ENCODE results near the gene USP22.
"Not testable (repeated sequence)": the region's sequence is repeated elsewhere in the genome, so short reads cannot be mapped to it uniquely, and the experiment has no call there.

The USP22 gene

DNA sequence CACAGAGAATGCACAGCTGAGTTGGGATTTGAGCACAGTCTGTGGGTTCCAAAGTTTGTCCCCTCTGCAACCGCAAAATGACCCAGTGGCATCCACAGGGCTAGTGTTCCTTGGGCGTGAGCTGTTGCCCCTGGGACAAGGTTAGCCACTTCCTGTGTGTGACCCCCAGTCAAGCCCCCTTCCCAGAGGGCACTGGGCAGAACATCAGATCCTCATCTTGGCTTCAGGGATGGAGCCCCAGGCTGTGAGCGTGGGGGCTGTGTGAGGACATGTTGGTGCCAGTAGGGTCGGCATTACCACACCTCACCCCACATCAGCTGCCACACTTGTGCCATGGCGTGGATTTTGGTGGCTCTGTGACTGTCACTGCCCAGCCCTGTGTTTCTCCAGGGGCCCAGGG lies 55.3 kb downstream of the USP22 start:
- DNase-seq (ENCODE audit: low read depth): no peak

DNA sequence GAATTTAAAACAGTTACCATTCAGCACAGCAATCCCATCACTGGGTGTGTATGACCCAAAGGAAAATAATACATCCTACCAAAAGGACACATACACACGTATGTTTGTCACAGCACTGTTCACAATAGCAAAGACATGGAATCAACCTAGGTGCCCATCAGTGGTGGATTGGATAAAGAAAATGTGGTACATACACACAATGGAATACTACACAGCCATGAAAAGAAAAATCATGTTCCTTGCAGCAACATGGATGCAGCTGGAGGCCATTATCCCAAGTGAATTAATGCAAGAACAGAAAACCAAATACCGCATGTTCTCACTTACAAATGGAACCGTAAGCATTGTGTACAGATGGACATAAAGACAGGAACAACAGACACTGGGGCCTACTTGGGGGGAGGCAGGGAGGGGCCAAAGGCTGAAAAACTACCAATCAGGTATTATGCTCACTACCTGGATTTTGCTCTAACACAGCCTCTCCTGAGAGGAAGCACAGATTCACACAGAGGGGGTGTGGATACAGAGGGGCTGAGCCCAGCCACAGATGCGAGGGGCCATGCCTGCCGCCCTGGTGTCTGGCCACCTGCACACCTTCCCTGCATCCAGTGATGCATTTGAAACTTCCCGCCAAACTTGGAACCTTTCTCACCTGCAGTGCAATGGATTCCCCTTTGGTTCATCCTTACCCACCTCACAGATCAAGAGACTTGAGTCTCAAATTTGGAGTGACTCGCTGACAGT lies 55.9 kb downstream of the USP22 start:
- no peak for DNase-seq (ENCODE audit: low read depth)

DNA sequence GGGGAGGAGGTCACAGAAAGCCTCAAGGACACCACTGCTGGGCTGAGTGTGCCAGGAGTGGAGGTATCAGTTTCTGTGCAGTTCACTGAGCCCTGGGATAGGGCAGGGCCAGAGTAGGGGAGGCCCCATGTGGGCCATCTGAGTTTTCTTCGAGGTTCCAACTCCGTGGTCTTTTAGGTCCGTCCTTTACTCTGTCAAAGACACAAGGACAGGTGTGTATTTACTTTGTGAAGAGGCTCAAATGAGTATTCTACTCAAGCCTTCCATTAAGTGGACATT lies 59.5 kb downstream of the USP22 start:
- no peak for DNase-seq (ENCODE audit: low read depth)

DNA sequence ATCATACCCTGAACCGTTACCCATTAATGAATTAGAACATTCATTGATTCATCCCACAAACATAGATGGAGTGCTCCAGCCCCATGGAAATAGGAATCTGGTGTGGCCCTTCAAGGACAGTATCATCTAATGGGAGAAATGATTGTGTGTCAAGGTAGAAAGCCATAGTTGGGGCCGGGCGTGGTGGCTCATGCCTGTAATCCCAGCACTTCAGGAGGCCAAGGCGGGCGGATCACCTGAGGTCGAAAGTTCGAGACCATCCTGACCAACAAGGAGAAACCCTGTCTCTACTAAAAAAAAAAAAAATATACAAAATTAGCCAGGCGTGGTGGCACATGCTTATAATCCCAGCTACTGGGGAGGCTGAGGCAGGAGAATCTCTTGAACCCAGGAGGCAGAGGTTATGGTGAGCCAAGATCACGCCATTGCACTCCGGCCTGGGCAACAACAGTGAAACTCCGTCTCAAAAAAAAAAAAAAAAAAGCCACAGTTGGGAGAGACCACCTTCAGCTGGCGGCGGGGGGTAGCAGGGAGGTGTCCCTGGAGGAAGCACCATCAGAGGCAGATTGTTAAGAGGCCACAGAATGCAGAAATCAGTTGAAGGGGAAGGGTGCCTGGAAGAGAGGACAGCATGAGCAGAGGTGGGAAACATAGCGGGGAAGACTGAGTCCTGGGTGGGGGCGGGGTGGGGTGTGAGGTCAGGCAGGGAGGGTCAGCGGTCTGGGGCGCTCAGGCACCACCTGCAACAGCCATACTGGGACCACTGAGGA lies 60.0 kb downstream of the USP22 start:
- DNase-seq (ENCODE audit: low read depth): no peak

DNA sequence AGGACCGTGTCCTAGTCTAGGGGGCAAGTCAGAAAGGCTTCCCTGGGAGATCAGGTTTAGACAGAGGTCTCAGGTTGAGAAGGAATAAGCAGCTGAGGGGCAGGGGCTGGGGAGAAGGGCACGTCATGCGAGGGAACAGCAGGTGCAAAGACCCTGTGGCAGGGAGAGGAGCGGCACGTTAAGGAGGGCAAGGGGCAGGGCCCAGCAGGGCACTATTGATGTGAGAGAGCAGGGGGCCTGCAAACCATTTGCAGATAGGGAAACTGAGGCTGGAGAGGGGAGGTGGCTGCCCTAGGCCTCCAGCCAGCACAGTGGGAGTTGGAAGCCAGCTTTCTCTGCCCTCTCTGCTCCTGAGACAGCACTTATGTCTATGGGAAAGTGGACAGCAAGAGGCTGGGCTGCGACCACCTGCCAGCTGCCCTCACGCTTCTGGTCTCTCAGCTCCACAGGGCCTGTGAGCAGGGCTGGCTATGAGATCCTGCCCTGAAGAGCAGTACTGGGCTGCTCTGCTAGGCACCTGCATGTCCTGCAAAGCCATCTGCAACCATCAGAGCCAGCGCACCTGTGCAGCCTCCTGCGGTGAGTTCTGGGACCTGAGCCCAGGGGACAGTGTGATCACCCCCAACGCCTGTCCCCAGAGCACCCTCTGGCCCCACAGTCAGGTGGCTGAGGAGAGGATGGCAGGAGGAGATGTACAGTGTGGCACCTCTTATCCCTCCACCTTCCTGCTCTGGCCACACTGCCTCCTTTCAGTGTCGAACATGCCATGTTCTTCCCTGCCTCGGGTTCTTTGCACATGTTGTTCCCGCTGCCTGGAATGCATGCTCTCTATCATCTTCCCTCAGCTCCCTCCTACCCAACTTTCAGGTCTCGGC lies 61.5 kb downstream of the USP22 start:
- no peak for DNase-seq (ENCODE audit: low read depth)

DNA sequence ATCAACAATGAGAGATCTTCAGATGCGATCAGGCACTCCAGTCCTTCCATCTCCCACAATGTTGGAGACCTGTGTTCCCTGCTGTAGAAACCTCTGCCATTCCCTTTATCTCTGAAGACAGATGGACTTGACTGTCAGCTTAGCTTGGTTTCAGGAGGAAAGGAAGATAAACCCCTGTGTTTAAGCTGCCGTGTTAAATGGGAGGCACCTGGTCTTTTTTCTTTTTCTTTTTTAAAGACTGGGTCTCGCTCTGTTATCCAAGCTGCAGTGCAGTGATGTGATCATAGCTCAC lies 63.1 kb downstream of the USP22 start:
- DNase-seq (ENCODE audit: low read depth): no peak

DNA sequence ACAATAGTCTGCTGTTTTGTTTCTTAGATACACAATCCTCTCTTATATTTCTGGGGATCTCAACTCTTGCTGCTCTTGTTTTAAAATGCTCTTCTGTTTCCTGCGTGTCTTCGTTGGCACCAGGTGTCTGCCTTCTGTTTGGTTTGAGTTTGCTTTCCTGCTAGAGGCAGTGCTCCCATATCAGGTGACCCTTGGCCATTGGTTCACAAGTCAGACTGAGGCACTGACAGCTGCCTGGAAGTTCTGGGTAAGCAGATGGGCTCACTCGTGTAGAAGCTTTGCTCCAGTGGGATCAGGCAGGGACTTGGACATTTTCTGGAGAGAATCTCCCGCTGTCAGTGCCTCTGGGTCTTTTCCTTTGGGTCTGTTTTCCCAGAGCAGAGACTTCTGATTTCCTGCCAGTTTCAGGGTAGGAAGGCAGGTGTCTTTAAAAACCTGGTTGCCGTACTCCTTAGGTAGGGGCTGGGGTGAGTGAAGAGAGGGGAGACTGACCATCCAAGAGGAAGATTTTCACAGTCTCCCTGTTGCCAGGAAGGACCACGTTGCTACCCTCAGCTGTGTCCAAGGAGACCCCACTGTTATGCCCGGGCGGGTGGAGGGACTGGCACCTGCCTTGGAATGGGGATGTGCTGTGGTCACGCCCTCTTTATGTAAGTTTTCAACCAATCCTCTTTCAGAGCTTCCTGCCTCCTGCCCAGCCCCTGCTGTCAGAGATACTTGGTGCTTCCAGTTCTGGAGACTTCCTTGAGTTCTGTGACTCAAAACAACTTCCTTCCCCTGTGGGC lies 63.6 kb downstream of the USP22 start:
- not testable (repeated sequence) for DNase-seq (ENCODE audit: low read depth)

DNA sequence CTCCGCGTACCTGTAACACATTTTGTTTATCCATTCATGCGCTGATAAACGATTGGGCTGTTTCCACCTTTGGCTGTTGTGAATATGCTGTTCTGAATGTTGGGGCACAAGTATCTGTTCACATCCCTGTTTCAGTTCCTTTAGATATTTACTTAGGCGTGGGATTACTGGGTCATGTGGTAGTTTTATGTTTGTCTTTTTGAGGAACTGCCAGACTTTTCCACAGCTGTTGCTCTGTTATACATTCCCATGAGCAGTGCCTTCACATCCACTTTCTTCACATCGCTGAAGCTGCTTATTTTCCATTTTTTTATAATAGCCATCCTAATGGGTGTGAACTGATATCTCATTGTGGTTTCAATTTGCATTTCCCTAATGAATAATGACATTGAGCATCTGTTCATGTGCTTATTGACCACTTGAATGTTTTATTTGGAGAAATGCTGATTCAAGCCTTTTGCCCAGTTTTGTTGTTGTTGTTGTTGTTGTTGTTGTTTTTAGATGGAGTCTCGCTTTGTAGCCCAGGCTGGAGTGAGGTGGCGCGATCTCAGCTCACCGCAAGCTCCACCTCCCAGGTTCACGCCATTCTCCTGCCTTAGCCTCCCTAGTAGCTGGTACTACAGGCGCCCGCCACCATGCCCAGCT lies 65.1 kb downstream of the USP22 start:
- DNase-seq (ENCODE audit: low read depth): not testable (repeated sequence)

DNA sequence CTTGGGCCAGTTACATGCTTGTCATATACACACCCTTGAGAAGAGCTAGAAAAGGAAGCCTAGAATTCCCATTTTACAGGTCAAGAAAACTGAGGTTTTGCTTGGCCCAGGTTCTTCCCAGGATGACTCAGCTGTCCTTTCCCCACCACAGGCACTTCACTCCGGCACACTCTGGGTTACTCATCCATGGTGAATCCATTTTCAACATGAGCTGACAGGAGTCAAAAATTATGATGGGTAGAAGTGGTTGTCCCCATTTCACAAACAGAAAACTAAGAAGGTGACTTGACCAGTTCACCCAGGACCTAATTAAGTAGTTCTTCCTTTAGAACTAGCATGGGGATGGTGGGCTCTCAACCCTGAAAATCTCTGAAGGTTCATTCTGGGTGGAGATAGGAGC lies 67.2 kb downstream of the USP22 start:
- DNase-seq (ENCODE audit: low read depth): no peak

DNA sequence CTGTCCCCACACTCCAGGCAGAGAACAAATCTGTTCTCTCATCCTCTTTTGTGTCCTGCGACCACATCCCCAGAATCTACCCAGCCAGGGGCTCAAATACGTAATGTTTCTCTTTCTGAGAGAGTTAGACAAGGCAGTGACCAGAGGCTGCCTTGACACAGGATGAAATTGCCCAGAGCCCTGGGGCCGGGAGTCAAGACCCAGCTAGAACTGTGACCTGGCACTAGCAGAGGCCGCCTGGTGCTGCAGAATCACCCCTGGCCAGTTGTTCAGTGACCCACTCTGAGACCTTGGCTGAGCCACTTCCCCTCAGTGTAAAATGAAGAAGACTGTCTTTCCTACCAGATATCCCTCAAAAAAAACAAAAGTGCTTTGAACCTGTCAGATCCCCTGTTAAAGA lies 72.5 kb downstream of the USP22 start:
- DNase-seq (ENCODE audit: low read depth): no peak

DNA sequence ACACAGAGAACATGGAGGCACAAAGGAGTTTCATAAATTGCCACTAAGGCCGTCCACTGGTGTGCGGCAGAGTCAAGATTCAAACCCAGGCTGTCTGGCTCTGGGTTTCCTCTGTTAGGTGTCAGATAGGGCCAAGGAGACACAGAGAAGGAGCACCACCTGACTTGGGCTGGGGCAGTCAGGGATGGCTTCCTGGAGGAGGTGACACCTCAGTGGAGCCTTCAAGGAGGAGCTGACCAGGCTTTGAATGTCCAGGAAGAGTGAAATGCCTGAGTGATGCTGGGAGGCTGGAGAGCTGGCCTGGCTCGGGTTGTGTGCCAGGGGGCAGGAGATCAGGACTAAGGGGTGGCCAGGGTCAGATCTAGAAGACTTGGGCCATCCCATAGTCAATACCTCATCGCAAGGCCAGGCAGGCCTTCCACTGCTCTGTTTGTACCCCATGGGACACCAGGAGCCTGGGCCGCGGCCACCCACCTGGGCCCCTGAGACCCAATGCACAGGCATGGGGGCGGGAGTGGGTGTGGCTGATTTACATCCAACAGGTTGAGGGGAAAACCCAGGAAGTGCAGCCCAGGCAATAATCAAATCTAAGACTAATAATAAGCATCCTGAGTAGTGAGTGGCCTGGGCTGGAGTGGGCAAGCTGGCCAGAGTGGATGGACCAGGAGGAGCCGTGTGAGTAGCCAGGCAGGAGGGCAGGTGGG lies 73.7 kb downstream of the USP22 start:
- no peak for DNase-seq (ENCODE audit: low read depth)

DNA sequence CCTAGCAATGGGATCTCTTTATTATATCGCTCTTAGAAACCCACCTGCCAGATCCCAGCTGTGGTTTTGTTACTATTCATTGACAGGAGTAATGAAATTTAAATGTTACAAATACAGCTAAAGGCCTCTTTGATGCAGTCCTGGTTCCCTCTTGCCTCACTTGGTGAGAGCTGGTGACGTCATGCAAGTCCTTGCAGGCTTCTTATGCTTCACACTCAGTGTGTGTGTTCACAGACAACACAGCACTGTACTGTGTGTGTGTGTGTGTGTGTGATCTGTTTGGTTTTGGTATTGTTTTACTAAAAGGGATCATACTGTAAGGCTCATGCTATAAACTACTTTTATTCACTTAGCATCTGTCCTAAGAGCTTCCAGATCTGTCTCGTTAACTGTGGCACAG lies 75.0 kb downstream of the USP22 start:
- DNase-seq (ENCODE audit: low read depth): no peak

DNA sequence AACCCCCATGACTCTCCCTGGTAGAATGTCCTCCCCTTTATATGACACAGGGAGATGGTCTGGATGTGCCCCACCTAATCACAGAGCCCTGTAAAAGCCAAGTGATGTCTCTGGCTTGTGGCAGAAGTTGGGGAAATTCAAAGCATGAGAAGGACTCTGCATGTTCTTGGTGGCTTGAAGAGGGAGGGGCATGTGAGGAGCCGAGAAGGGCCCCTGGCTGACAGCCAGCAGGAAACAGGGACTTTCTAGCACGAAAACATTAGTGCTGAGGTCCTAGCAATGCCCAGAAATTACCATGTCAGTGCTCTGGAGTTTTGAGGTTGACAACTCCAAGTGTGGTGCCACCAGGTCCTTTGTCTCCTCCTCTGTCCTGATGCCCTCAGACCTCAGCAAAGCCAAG lies 75.9 kb downstream of the USP22 start:
- DNase-seq (ENCODE audit: low read depth): no peak

DNA sequence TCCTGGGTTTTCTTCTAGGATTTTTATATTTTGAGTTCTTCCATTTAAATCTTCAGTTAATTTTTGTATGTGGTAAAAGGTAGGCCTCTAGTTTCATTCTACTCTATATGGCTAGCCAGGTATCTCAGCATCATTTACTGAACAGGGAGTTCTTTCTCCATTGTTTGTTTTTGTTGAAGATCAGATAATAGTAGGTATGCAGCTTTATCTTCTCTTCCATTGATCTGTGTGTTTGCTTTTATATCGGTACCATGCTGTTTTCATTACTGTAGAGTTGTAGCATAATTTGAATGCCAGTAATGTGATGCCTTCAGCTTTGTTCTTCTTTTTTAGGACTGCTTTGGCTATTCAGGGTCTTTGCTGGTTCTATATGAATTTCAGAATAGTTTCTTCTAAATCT lies 77.3 kb downstream of the USP22 start:
- no peak for DNase-seq (ENCODE audit: low read depth)

DNA sequence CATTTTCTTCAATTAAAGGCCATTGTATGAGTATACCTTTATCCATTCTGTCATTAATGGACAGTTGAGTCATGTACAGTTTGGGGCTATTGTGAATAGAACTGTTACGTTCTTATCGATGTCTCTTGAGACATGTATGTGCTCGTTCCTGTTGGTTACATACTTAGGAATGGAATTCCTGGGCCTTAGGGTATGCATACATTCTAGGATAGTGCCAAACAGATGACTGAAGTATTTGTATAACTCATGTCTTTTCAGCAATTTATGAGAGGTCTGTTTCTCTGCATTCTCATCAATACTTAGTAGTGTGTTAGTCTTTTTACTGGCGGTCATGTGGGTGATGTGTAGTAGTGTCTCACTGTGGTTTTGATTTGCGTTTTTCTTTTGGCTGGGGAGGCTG lies 81.2 kb downstream of the USP22 start:
- no peak for DNase-seq (ENCODE audit: low read depth)

DNA sequence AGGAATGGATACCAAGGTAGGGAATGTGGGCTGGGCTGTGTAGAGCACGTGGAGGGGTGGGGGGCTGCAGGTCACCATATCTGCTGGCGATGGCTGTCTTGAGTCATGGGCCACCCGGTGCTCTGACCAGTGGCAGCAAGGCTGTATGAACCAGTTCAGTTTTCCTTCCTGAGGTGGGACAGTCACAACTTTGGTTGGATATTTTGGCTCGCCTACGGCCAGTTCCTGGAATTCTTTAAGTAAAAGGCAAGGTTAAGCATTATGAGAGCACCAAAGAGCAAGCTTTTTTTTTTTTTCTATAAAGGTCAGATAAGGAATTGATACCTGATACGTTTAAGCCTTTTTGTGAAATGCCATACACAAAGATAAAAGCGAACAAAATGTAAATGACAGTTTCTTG lies 81.9 kb downstream of the USP22 start:
- DNase-seq (ENCODE audit: low read depth): no peak

DNA sequence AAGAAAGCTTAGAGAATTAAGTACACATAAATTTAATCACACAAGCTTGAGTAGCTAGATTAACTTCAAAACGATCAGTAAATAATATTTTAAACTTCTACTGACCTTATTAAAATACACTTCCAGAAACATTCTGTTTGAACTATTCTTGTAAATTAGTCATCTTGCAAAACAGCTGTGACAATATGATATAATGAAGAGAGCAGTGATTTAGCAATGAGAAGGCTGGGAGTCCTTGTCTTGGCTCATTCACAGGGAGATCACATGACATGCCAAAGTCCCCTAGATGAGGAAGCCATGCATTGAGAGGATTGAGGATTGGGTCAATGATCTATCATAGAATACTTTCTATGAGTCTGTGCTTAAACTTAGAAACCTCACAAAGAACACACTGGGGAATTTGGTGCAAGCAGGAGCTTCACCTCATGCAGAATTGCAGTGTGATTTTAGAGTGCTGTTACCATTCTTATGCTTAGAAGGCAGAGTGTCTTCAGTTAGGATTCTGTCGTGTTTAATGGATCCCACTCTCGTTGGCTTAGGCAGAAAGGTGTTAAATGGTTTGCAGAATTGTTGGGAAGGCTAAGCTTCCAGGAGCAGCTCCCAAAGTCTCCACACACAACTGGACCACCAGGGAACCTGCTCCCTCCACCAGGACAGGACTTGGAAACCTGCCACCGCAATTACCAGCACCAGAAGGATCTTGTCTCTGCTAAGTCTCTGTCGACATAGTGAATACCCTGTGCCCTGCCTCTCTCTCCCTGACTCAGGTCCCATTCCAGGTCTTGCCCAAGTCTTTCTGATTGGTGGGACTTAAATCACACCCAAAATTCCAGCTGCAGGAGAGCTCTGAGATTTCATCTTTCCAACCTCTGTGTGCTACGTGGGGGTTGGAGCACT lies 87.1 kb downstream of the USP22 start:
- DNase-seq (ENCODE audit: low read depth): no peak

DNA sequence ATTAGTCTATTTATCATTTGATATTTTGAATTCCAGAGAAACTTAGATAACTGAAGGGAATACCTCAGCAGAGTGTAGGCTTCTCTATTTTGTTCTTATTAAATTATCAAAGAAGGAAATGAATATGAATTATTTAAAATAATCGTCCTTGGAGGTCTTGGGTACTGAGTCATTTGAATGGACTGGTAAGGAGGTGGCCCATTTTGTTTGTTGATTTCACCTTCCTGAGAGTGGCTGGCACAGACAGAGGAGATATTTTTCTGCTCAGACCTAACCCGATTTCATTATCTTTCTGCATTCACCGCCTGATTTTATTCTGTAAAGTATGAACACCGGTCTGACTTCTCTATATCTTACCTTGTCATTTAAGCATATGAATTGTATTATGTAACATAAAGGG lies 88.0 kb downstream of the USP22 start:
- no peak for DNase-seq (ENCODE audit: low read depth)

DNA sequence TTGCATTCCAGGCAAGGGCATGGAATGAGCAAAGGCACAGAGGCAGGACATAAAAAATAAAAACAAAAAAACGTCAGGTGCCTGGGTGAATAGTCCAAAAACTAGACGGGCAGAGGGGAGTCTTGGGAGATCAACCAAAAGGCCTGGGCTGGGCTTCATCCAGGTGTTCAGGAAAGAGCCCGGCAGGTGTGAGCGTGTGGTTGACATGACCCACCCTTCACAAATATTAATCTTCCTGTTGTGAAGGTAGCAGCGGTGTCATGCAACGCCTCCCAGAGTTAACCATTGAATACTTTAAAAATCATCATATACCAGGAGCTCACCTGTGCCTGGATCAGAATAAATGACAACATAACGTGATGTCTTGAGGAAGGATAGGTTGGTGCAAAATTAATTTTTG lies 90.6 kb downstream of the USP22 start:
- no peak for DNase-seq (ENCODE audit: low read depth)

All from stimulated activated CD8-positive, alpha-beta memory T cell treated with anti-CD3 and anti-CD28 coated beads, Interleukin-4, amount 100 ng/mL, for 24 hours (primary cell).